GM12873 (cell line): ENCODE measurements around the gene ABCC4.

Experiments
- TF ChIP-seq, protein P1 (sequence below): IDR thresholded peaks from 2 replicates; pipeline ENCODE4 v1.5.1; 2012; ENCODE audit warnings: low read depth, mild to moderate bottlenecking, moderate library complexity, low read length, control low read depth; ENCODE audit not compliant: insufficient read depth; ENCODE audit errors: missing control alignments

The ABCC4 gene

DNA sequence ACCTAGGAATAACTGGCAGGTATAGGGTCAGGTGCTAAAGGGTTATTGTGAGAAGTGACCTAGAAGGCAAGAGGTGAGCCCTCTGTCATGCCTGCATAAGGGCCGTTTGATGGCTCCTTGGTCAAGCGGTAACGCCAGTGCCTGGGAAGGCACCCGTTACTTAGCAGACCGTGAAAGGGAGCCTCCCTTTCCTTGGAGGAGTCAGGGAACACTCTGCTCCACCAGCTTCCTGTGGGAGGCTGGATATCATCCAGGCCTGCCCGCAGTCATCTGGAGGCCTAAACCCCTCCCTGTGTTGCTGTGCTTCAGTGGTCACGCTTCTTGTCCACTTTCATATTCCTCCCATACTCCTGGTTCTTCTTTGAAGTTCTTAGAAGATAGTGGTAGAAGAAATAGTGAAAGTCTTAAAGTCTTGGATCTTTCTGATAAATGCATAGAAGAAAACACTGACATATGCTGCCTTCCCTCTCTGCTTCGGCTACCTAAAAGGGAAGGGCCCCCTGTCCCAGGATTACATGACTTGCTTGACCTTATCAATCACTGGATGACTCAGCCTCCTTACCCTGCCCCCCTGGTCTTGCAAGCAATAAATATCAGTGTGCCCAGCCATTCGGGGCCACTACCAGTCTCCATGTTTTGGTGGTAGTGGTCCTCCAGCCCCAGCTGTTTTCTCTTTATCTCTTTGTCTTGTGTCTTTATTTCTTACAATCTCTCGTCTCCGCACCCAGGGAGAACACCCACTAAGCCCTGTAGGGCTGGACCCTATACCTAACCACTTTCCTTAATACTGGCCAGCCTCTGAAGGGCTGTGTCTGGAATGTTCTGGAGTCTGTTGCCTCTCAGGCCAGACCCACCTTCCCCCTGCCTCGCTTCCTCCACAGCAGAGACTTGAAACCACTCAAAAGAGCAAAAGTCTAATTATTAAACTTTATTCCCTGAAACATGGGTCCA, 16.1 kb upstream of the ABCC4 start:
- TF ChIP-seq, protein P1, sequence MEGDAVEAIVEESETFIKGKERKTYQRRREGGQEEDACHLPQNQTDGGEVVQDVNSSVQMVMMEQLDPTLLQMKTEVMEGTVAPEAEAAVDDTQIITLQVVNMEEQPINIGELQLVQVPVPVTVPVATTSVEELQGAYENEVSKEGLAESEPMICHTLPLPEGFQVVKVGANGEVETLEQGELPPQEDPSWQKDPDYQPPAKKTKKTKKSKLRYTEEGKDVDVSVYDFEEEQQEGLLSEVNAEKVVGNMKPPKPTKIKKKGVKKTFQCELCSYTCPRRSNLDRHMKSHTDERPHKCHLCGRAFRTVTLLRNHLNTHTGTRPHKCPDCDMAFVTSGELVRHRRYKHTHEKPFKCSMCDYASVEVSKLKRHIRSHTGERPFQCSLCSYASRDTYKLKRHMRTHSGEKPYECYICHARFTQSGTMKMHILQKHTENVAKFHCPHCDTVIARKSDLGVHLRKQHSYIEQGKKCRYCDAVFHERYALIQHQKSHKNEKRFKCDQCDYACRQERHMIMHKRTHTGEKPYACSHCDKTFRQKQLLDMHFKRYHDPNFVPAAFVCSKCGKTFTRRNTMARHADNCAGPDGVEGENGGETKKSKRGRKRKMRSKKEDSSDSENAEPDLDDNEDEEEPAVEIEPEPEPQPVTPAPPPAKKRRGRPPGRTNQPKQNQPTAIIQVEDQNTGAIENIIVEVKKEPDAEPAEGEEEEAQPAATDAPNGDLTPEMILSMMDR = no peak

DNA sequence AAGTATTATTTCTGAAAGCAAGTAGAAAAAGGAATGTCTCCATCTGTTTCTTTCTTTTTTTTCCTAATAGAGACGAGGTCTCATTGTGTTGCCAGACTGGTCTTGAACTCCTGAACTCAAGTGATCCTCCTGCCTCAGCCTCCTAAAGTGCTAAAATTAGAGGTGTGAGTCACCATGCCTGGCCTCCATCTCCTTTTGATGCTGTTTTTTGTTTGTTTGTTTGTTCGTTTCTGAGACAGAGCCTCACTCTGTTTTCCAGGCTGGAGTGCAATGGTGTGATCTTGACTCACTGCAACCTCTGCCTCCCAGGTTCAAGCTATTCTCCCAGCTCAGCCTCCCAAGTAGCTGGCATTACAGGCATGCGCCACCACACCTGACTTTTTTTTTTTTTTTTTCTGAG, 14.5 kb upstream of the ABCC4 start:
- TF ChIP-seq, protein P1 = no peak

DNA sequence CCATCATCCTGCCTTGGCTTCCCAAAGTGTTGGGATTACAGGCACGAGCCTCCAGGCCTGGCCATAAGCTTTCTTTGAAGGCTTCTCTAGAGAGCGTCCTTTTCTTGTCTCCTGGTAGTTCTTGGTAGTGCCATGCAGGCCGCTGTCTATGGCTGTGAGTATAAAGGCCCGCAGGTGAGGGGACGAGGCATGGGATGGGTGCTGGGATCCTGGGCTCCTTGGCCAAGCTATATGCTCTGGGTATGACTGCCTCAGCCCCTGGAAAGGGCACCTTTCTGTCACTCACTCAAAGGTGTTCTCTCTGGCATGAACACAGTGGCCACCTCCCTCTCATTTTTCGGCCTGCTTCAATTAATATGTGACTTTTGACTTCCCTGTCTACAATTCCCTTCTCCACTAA, 6.3 kb upstream of the ABCC4 start:
- TF ChIP-seq, protein P1 = no peak

DNA sequence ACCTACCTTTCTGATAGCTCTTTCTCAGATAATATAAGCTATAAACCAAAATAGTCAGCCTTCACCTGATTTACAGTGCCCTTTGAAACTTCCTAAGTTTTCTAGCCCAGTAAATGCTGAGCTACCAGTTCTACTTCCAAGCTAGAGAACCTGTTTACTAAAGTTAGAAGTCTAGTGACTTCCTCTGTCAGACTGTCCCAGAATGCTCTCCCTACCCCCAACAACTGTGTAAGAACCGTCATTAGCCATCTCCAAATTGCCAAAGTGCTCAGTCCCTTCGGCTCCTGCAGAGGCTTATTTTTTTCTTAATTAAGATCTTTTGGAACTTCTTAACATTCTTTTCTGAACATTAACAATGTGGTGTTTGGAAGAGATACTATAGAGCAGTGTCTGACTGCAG, 3.2 kb upstream of the ABCC4 start:
- TF ChIP-seq, protein P1 = no peak

DNA sequence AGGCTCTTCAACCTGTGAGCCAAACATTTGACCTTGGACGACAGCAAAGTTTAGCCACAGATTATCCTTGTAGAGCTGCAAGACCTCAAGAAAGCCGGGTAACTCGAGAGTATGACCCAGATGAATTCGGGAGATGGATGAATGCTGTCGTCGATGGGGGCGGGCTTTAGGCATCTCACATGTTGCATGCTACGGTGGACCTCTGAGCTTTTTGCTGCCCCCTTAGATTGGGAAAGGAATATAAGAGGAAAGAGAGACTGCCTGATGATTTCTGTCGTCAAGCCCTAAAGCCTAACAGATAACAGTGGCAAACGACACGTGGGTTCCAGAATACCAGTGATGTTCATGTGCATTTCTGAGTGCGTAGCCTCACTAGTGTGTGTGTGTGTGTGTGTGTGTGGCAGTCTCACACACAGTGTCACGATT, 730 bp upstream of the ABCC4 start:
- TF ChIP-seq, protein P1 = no peak

DNA sequence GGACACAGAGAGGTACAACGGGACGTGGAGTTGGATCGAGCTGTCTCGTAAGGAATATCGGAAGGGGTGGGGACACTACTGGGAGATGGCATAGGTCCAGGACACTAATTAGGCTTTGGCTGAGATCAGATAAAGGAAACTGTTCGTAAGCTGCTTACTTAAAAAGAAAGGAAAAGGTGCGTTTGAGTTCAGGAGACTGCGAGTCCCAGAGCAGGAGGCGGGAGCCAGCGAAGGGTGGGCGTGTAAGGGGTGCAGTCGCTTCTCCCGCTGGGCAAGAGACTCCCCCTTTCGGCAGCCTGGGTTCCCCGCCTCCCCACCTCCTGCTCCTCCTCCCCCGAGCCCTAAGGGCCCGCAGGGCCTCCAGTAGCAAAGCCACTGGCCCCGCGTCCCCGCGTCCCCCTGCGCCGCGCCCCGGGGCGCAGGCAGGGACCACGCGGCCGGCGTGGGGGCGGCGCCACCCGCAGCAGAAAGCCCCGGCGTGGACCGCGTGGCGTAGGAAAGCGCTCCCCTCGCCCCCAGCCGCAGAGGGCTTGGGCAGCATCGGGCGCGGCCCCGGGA, 547 bp downstream of the ABCC4 start:
- TF ChIP-seq, protein P1 = peak; percentile 51

DNA sequence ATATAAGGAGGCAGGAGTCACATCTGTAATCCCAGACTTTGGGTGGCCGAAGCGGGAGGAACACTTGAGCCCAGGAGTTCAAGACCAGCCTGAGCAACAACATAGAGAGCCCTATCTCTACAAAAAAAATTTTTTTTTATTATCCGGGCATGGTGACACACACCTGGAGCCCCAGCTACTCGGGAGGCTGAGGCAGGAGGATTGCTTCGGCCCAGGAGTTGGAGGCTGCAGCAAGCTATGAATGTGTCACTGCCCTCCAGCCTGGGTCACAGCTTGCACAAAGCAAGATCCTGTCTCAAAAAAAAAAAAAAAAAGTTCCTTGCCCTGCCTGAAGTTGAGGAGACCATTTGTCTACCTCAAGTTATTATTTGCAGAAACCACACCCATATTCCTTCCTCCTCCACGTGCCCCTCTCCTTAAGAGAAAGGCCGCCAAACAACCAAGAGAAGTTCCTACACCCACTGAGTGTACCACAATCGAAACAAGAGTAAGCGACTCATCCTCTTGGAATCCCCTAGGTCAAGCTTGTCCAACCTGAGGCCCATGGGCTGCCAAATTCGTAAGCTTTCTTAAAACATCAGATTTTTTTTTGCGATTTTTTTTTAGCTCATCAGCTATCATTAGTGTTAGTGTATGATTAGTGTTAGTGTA, 2.2 kb downstream of the ABCC4 start:
- TF ChIP-seq, protein P1 = no peak
